HepG2 (cell line): Measurements from ENCODE around the gene DYNC2H1. TPM values are rescaled to one million over a fixed set of nuclear protein-coding genes. Genes with fewer than 3 reads are reported as not detected.

Experiments used
- HES4 ChIP-seq: sonication (generic); formaldehyde crosslinking; IDR thresholded peaks from 2 replicates; pipeline ENCODE4 v1.9.0; 2021; ENCODE audit warnings: mild to moderate bottlenecking, missing genetic modification reagents, borderline replicate concordance
- KLF11 ChIP-seq: IDR thresholded peaks from 2 replicates; pipeline ENCODE4 v1.6.1; 2016; ENCODE audit warnings: missing compliant biosample characterization
- MAFK ChIP-seq, 2 experiments: IDR thresholded peaks in 1 of 2; conservative IDR thresholded peaks in 1 of 2; 2 replicates each; pipeline ENCODE4 v1.6.1; 2011; ENCODE audit warnings: improper control_type of control experiment in 2 of 2, low read length in 2 of 2
- MBD4 ChIP-seq: IDR thresholded peaks from 2 replicates; pipeline ENCODE4 v1.6.1; 2012; ENCODE audit warnings: low read length, inconsistent platforms, borderline replicate concordance
- MLLT10 ChIP-seq: sonication (generic); formaldehyde crosslinking; IDR thresholded peaks from 2 replicates; pipeline ENCODE4 v1.4.0; 2020; ENCODE audit warnings: missing genetic modification reagents
- MXD4 ChIP-seq: IDR thresholded peaks from 2 replicates; pipeline ENCODE4 v1.6.1; 2016; ENCODE audit warnings: mild to moderate bottlenecking, missing biosample characterization, missing genetic modification reagents
- NR2F1 ChIP-seq, 2 experiments: fragments of 450-650 bp in 1 of 2; formaldehyde crosslinking in 1 of 2; IDR thresholded peaks; 2 replicates each; pipeline versions ENCODE4 v1.5.0 to v1.6.1; 2016 to 2020; ENCODE audit warnings: mild to moderate bottlenecking in 1 of 2, missing compliant biosample characterization in 1 of 2, missing genetic modification reagents in 1 of 2, moderate library complexity in 1 of 2
- SAP130 ChIP-seq: IDR thresholded peaks from 2 replicates; pipeline ENCODE4 v1.6.1; 2016; ENCODE audit warnings: low read depth
- SYNCRIP ChIP-seq: fragments of 200-400 bp; formaldehyde crosslinking; IDR thresholded peaks from 2 replicates; pipeline ENCODE4 v1.6.1; 2018; ENCODE audit warnings: mild to moderate bottlenecking, low read depth, low read length; ENCODE audit not compliant: insufficient read depth
- ZNF556 ChIP-seq: sonication (generic); formaldehyde crosslinking; IDR thresholded peaks from 2 replicates; pipeline ENCODE4 v1.4.0; 2020; ENCODE audit warnings: mild to moderate bottlenecking, missing genetic modification reagents, borderline replicate concordance
- ZNF598 ChIP-seq: sonication (generic); formaldehyde crosslinking; IDR thresholded peaks from 2 replicates; pipeline ENCODE4 v1.5.1; 2020; ENCODE audit warnings: mild to moderate bottlenecking, missing genetic modification reagents, borderline replicate concordance
- ZNF75D ChIP-seq: sonication (generic); formaldehyde crosslinking; IDR thresholded peaks from 2 replicates; pipeline ENCODE4 v1.8.1; 2023; ENCODE audit warnings: missing genetic modification reagents, mild to moderate bottlenecking, borderline replicate concordance
- ZNF883 ChIP-seq: sonication (generic); formaldehyde crosslinking; IDR thresholded peaks from 2 replicates; pipeline ENCODE4 v1.5.1; 2020; ENCODE audit warnings: mild to moderate bottlenecking, missing genetic modification reagents; ENCODE audit errors: not compliant biosample characterization
- polyA plus RNA-seq, 8 experiments: library from polyadenylated mRNA; depleted of rRNA in 3 of 8; stranded (reverse) in 7 of 8; unstranded in 1 of 8; fragments of >200 nt; fragmentation: Illumina TruSeq in 4 of 8; extraction: Trizol in 4 of 8; gene quantifications; 2 replicates each; pipeline versions ENCODE4 v1.2.1 to v1.2.3, GENCODE V29; 2011 to 2016; ENCODE audit warnings: low read depth in 4 of 8, missing spikeins in 1 of 8, mixed read lengths in 1 of 8; ENCODE audit not compliant: insufficient read depth in 1 of 8
- total RNA-seq, 5 experiments: library from RNA; depleted of rRNA; stranded (reverse); fragments of >200 nt; fragmentation: Illumina TruSeq; extraction: Trizol; gene quantifications; 2 replicates each; pipeline ENCODE4 v1.2.3, GENCODE V29; 2016; ENCODE audit warnings: low read depth in 1 of 5
- TF ChIP-seq, protein P1 (sequence below): sonication (generic); formaldehyde crosslinking; IDR thresholded peaks from 2 replicates; pipeline ENCODE4 v1.4.0; 2020; ENCODE audit warnings: low read depth, mild to moderate bottlenecking, missing genetic modification reagents
- TF ChIP-seq, protein P2 (sequence below): sonication (generic); formaldehyde crosslinking; IDR thresholded peaks from 2 replicates; pipeline ENCODE4 v1.9.0; 2021; ENCODE audit warnings: missing genetic modification reagents, mild to moderate bottlenecking, borderline replicate concordance
- TF ChIP-seq, protein P3 (sequence below), 2 experiments: fragments of 450-650 bp in 1 of 2; sonication (generic) in 1 of 2; formaldehyde crosslinking; IDR thresholded peaks; 2 replicates each; pipeline versions ENCODE4 v1.5.0 to v1.8.0; 2020 to 2022; ENCODE audit warnings: mild to moderate bottlenecking in 1 of 2, missing genetic modification reagents in 1 of 2
- TF ChIP-seq, protein P4 (sequence below): IDR thresholded peaks from 2 replicates; pipeline ENCODE4 v1.6.1; 2012; ENCODE audit warnings: inconsistent platforms
- TF ChIP-seq, protein P5 (sequence below): sonication (generic); formaldehyde crosslinking; IDR thresholded peaks from 2 replicates; pipeline ENCODE4 v1.4.0; 2020; ENCODE audit warnings: mild to moderate bottlenecking, missing genetic modification reagents
- TF ChIP-seq, protein P6 (sequence below): IDR thresholded peaks from 2 replicates; pipeline ENCODE4 v1.6.1; 2016; ENCODE audit warnings: missing compliant biosample characterization, missing genetic modification reagents, borderline replicate concordance

The DYNC2H1 gene
- total and polyA plus RNA-seq, 2 of the 13 experiments (the other 11 are each of a cell fraction or from before 2014, with no cell fraction given) = 0.49 to 0.66 TPM

DNA sequence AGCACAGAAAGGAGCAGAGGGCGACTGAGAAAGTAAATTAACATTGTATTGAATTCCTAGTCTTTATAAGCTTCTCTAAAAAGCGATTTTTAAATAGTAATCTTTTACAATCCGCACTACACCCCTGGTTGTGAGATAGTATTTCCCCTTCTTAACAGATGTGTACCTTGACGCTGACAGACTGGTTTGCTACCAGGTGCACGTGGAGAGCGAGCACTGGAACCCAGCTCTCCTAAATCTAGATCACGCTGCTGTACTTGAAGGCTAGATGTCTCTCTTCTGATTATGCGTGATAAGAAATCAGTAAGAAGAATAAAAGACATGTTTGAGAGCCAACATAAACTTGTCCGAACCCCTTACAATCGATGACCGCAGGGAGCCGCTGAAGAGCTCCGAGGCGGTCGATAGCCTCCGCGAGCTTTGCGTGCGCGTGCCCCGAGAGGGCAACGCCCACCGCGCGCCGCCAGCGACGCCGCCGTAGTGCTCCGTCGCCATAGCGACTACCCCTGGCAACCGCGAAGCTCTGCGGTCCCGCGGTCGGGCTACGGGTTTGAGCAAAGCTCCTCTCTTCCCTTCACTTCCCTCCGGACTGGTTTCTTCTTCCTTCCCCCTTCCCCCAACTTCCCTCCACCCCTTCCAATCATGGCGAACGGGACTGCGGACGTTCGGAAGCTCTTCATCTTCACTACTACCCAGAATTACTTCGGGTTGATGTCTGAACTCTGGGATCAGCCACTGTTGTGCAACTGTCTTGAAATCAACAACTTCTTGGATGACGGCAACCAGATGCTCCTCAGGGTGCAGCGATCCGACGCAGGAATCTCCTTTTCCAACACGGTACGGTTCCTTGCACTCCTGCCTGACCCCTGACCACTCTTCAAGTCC is at the start of gene DYNC2H1 (continued):
- TF ChIP-seq, protein P1, sequence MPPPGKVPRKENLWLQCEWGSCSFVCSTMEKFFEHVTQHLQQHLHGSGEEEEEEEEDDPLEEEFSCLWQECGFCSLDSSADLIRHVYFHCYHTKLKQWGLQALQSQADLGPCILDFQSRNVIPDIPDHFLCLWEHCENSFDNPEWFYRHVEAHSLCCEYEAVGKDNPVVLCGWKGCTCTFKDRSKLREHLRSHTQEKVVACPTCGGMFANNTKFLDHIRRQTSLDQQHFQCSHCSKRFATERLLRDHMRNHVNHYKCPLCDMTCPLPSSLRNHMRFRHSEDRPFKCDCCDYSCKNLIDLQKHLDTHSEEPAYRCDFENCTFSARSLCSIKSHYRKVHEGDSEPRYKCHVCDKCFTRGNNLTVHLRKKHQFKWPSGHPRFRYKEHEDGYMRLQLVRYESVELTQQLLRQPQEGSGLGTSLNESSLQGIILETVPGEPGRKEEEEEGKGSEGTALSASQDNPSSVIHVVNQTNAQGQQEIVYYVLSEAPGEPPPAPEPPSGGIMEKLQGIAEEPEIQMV (CRISPR knock-in tag) = no peak; the same call in 1 of the 2 replicates
- TF ChIP-seq ZNF75D (CRISPR knock-in tag) = no peak
- no peak for TF ChIP-seq ZNF598
- TF ChIP-seq, protein P2, sequence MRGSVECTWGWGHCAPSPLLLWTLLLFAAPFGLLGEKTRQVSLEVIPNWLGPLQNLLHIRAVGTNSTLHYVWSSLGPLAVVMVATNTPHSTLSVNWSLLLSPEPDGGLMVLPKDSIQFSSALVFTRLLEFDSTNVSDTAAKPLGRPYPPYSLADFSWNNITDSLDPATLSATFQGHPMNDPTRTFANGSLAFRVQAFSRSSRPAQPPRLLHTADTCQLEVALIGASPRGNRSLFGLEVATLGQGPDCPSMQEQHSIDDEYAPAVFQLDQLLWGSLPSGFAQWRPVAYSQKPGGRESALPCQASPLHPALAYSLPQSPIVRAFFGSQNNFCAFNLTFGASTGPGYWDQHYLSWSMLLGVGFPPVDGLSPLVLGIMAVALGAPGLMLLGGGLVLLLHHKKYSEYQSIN (CRISPR knock-in tag) = no peak
- peak; percentile 93 for TF ChIP-seq MXD4
- no peak for TF ChIP-seq SYNCRIP
- TF ChIP-seq ZNF883 (CRISPR knock-in tag) = peak; percentile 45
- TF ChIP-seq SAP130 (CRISPR knock-in tag) = peak; percentile 94
- TF ChIP-seq, protein P3, sequence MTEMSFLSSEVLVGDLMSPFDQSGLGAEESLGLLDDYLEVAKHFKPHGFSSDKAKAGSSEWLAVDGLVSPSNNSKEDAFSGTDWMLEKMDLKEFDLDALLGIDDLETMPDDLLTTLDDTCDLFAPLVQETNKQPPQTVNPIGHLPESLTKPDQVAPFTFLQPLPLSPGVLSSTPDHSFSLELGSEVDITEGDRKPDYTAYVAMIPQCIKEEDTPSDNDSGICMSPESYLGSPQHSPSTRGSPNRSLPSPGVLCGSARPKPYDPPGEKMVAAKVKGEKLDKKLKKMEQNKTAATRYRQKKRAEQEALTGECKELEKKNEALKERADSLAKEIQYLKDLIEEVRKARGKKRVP (CRISPR knock-in tag; IDR thresholded peaks at IDR 0.05) = no peak
- no peak for TF ChIP-seq HES4
- no peak for TF ChIP-seq NR2F1 (CRISPR knock-in tag; IDR thresholded peaks at IDR 0.05)
- TF ChIP-seq KLF11 (CRISPR knock-in tag) = peak; percentile 75; the same call in 1 of the 2 replicates
- TF ChIP-seq, protein P4, sequence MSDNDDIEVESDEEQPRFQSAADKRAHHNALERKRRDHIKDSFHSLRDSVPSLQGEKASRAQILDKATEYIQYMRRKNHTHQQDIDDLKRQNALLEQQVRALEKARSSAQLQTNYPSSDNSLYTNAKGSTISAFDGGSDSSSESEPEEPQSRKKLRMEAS = peak; percentile 82
- no peak for TF ChIP-seq MAFK (conservative IDR thresholded peaks at IDR 0.05 in 1 of 2, IDR thresholded peaks at IDR 0.05 in 1 of 2; ENCODE audit: low read length in 2 of 2)
- peak; percentile 48; the same call in 1 of the 2 replicates for TF ChIP-seq ZNF556 (CRISPR knock-in tag)
- TF ChIP-seq, protein P5, sequence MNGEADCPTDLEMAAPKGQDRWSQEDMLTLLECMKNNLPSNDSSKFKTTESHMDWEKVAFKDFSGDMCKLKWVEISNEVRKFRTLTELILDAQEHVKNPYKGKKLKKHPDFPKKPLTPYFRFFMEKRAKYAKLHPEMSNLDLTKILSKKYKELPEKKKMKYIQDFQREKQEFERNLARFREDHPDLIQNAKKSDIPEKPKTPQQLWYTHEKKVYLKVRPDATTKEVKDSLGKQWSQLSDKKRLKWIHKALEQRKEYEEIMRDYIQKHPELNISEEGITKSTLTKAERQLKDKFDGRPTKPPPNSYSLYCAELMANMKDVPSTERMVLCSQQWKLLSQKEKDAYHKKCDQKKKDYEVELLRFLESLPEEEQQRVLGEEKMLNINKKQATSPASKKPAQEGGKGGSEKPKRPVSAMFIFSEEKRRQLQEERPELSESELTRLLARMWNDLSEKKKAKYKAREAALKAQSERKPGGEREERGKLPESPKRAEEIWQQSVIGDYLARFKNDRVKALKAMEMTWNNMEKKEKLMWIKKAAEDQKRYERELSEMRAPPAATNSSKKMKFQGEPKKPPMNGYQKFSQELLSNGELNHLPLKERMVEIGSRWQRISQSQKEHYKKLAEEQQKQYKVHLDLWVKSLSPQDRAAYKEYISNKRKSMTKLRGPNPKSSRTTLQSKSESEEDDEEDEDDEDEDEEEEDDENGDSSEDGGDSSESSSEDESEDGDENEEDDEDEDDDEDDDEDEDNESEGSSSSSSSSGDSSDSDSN (CRISPR knock-in tag) = no peak
- no peak for TF ChIP-seq MLLT10 (CRISPR knock-in tag)
- TF ChIP-seq, protein P6, sequence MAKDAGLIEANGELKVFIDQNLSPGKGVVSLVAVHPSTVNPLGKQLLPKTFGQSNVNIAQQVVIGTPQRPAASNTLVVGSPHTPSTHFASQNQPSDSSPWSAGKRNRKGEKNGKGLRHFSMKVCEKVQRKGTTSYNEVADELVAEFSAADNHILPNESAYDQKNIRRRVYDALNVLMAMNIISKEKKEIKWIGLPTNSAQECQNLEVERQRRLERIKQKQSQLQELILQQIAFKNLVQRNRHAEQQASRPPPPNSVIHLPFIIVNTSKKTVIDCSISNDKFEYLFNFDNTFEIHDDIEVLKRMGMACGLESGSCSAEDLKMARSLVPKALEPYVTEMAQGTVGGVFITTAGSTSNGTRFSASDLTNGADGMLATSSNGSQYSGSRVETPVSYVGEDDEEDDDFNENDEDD (CRISPR knock-in tag) = peak; percentile 81
- TF ChIP-seq MBD4 = no peak
